Ovary (tissue), 3 donors: Measurements from ENCODE around the gene TLR3.

ENCODE experiments used
- CTCF ChIP-seq, 3 donors: fragments of 450-650 bp in 2 of 3; fragments of 200-600 bp in 1 of 3; IDR thresholded peaks; one replicate each; pipeline versions ENCODE4 v1.5.1 to v1.8.0; 2016 to 2022; ENCODE audit warnings: antibody characterized with exemption in 3 of 3, mild to moderate bottlenecking in 1 of 3
- EP300 ChIP-seq: sonication (generic); formaldehyde crosslinking; IDR thresholded peaks from one replicate; pipeline ENCODE4 v1.6.1; 2017; ENCODE audit warnings: antibody characterized with exemption
- POLR2A ChIP-seq: fragments of 450-650 bp; IDR thresholded peaks from one replicate; pipeline ENCODE4 v1.6.1; 2017; ENCODE audit warnings: antibody characterized with exemption, mild to moderate bottlenecking, moderate library complexity
- donor health status: DM: no; HTN: no; CAD: no.

GRCh38 chr4:186121057-186121456 is 52.1 kb downstream of the TLR3 start:
- TF ChIP-seq CTCF (IDR thresholded peaks at IDR 0.05) (no peak), EP300 (no peak), POLR2A (no peak)
